ENCODE measurements around the gene RGS1. TPM values are rescaled to one million over a fixed set of nuclear protein-coding genes. Genes with fewer than 3 reads are reported as not detected.

RGS1 gene
- total and polyA plus RNA-seq, 2 of the 4 experiments (the other 2 are of a cell fraction) = not detected

DNA sequence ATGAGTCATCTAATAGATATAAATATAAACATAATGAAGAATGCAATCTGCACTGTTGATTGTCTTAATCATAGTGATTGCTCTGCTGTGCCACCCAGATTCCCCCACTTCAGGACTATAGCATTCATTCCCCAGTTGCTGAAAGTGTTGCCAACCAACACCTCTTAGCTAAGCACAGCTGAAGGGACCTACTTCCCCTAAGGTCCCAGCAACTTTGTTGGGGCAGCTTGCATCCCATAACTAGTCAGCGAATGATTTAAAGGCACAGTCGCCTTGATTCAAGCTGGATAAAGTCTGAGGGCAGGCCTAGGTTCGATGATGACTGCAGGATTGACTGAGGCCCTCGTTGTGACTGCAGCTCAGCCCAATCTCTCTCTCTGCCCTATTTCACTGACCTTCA, 14.3 kb upstream of the RGS1 start:
- Histone ChIP-seq H3K36me3 (ENCODE audit: control insufficient read depth, insufficient read depth, low read length) (no peaks in the 10 kb centered on the region), H4K20me1 (ENCODE audit: insufficient read depth, low read length) (no peaks in the 10 kb centered on the region), H3K4me2 (ENCODE audit: low read depth, low read length) (no peak overlapping the region), H3K27ac (ENCODE audit: insufficient read depth, low read length) (no peak overlapping the region), H2BK5ac (ENCODE audit: low read depth, low read length, poor library complexity, severe bottlenecking) (no peak overlapping the region), H3K79me1 (ENCODE audit: low read depth in 1 of 2, low read length in 2 of 2) (no peaks in the 10 kb centered on the region), H3K23ac (ENCODE audit: low read depth, low read length) (no peak overlapping the region), H2AK5ac (ENCODE audit: low read depth, low read length) (no peak overlapping the region; the same call in 1 of the 2 replicates), H3K56ac (ENCODE audit: extremely low read depth, insufficient read depth, low read length) (no peak overlapping the region), H4K8ac (ENCODE audit: low read depth in 2 of 2, low read length in 2 of 2) (peak overlapping the region in 1 of 2 experiments; percentile 62; a peak in 1 of 4 replicates), H2AFZ (replicated peaks; ENCODE audit: low read length, poor library complexity) (no peak overlapping the region), H3K4me3 (ENCODE audit: insufficient read depth, low read depth, low read length) (no peak overlapping the region), H2BK15ac (ENCODE audit: low read depth, low read length) (peak overlapping the region; percentile 70; the same call in 1 of the 3 replicates), H2BK20ac (ENCODE audit: low read depth, low read length) (peak overlapping the region; percentile 3), H4K5ac (ENCODE audit: low read depth, low read length) (no peak overlapping the region), H4K91ac (ENCODE audit: insufficient read depth, low read depth, low read length) (0 out of 2 replicates have a peak overlapping the region, but pooled peaks have one; percentile 8), H3K14ac (replicated peaks; ENCODE audit: low read depth, low read length) (peak overlapping the region; percentile 1; the same call in 1 of the 2 replicates), H2BK120ac (ENCODE audit: low read depth, low read length) (peak overlapping the region; percentile 60), H3K9me3 (ENCODE audit: control insufficient read depth, insufficient read depth, low read length) (no peaks in the 10 kb centered on the region), H2AK9ac (replicated peaks; ENCODE audit: low read depth, low read length, poor library complexity) (no peak overlapping the region), H3K18ac (ENCODE audit: low read depth, low read length) (peak overlapping the region; percentile 14; the same call in 1 of the 2 replicates), H3K4ac (ENCODE audit: low read depth, low read length) (0 out of 2 replicates have a peak overlapping the region, but pooled peaks have one; percentile 1), H3K9ac (ENCODE audit: low read depth, low read length) (no peak overlapping the region), H3K4me1 (ENCODE audit: control insufficient read depth, insufficient read depth, low read length) (peaks cover 7% of the 10 kb centered on the region), H3K9me1 (ENCODE audit: insufficient read depth, low read length) (no peaks in the 10 kb centered on the region), H3K27me3 (ENCODE audit: control insufficient read depth, insufficient read depth, low read length) (no peaks in the 10 kb centered on the region)
- TF ChIP-seq SMC3 (IDR thresholded peaks at IDR 0.05; ENCODE audit: low read depth, low read length) (no peak), FOS (IDR thresholded peaks at IDR 0.05; ENCODE audit: low read depth, low read length) (no peak), RFX5 (IDR thresholded peaks at IDR 0.05; ENCODE audit: low read depth, low read length) (no peak), NFE2L2 (IDR thresholded peaks at IDR 0.05; ENCODE audit: low read depth, low read length) (no peak), MAZ (IDR thresholded peaks at IDR 0.05; ENCODE audit: borderline replicate concordance, low read depth, low read length) (no peak)
- DNase-seq (no peak), ATAC-seq (ENCODE audit: low read depth) (no peak)
- no TSS peak for BruUV-seq (replicated peaks)
- WGBS, 2 experiments (ENCODE audit: extremely low coverage in 2 of 2, insufficient read length in 1 of 2) = no CpG with 5 or more reads among the region's 4 CpGs
- in situ Hi-C loops (cut with MboI; ENCODE audit: low sequenced_read_pairs) (no loop called here), dilution Hi-C loops (cut with HindIII; ENCODE audit: low sequenced_read_pairs, unreplicated experiment) (no loop called here), intact Hi-C loops (cut with micrococcal nuclease) (no loop called here)
- ChIA-PET CTCF (no interaction called here), POLR2A (ENCODE audit: unreplicated experiment) (no interaction called here)
